ENCODE data around the gene UGT1A7.

UGT1A7 gene

DNA sequence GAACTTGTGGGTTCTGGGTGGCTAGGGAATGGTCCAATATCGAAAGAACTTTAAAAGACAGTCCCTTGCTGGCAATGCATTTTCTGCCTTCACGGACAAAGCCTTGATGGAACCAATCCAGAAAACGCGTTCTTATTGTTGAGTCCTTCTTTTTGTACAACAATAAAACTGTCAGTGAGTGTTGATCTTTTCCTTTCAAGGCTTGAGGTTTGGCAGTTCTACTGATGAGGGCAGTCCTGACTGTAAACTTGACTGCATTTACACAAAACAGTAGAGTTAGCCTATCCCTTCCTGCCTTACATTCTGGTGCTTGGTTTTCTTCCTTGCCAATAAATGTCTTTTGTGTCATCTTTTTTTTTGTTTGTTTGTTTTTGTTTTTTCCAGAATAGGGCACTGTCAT is 2.5 kb upstream of the UGT1A7 start:
- H2AFZ ChIP-seq (ENCODE audit: low read length, unreplicated experiment) = no peak overlapping the region
- H3K27me3 ChIP-seq (ENCODE audit: insufficient read depth, low read length) = peaks cover 29% of the 10 kb centered on the region
- no peaks in the 10 kb centered on the region for H3K4me1 ChIP-seq (ENCODE audit: control insufficient read depth, insufficient read depth, low read length, unreplicated experiment)
- no peak overlapping the region for H3K4me3 ChIP-seq (ENCODE audit: low read depth, low read length)
- H3K27ac ChIP-seq (ENCODE audit: low read depth, low read length) = no peak overlapping the region
- H3K79me2 ChIP-seq (ENCODE audit: control insufficient read depth, insufficient read depth, low read length, unreplicated experiment) = no peaks in the 10 kb centered on the region
- H3K36me3 ChIP-seq (ENCODE audit: insufficient read depth, low read length) = no peaks in the 10 kb centered on the region

DNA sequence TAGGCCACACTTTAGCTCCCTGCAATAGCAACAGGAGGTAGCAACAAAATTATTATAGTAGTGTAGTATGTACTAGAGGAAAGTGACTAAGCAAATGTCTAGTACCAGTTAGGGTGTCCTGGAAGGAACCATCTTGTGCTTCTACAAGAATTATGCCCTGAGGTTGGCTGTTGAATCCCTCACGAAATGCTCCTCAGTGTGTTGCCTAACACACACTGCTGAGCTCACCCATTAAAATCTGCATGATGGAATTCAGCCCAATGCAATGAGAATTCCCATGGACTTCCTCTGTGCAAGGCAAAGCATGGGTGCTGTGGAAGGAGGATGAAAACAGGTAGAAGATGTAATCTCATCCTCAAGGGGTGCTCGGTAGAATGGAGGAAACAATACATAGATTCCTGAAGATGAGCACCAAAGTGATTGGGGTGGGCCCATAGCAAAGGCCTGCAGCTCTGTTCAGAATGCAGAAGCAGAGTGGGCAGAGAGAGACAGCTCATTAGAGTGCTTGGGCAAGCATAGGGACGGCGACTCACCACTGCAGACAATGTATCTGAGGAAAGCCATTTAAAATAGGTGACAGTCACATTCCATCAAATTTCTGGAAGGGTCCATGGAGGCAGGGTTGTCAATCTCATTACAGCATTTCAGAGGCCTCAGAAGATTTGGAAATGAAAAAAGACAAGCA is 1.2 kb upstream of the UGT1A7 start:
- Histone ChIP-seq H3K27ac (ENCODE audit: low read depth, low read length) (no peak overlapping the region), H3K36me3 (ENCODE audit: insufficient read depth, low read length) (no peaks in the 10 kb centered on the region), H3K4me1 (ENCODE audit: control insufficient read depth, insufficient read depth, low read length, unreplicated experiment) (no peaks in the 10 kb centered on the region), H3K27me3 (ENCODE audit: insufficient read depth, low read length) (peaks cover 29% of the 10 kb centered on the region), H3K79me2 (ENCODE audit: control insufficient read depth, insufficient read depth, low read length, unreplicated experiment) (no peaks in the 10 kb centered on the region), H3K4me3 (ENCODE audit: low read depth, low read length) (no peak overlapping the region), H2AFZ (ENCODE audit: low read length, unreplicated experiment) (no peak overlapping the region)

DNA sequence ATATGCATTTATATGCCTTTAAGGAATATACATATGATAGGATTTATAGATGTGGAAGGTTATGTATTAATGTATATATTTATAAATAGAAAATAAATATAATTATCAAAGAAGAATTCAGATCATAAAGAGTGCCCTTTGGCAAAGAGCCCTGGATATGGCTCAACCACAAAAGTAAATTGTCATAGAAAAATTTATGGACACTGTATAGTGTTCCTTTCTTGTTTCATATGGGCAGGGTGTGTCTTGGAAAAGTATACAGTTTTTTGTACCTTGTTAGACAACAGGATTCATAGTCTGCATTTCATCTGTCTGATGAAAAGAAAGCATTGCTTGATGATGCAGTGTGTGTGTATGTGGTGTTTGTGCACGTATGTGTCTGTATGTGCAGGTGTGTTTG is 2.9 kb downstream of the UGT1A7 start:
- no peaks in the 10 kb centered on the region for H3K4me1 ChIP-seq (ENCODE audit: control insufficient read depth, insufficient read depth, low read length, unreplicated experiment)
- H3K4me3 ChIP-seq (ENCODE audit: low read depth, low read length) = no peak overlapping the region
- no peaks in the 10 kb centered on the region for H3K79me2 ChIP-seq (ENCODE audit: control insufficient read depth, insufficient read depth, low read length, unreplicated experiment)
- no peak overlapping the region for H2AFZ ChIP-seq (ENCODE audit: low read length, unreplicated experiment)
- peaks cover 28% of the 10 kb centered on the region for H3K27me3 ChIP-seq (ENCODE audit: insufficient read depth, low read length)
- H3K36me3 ChIP-seq (ENCODE audit: insufficient read depth, low read length) = no peaks in the 10 kb centered on the region
- H3K27ac ChIP-seq (ENCODE audit: low read depth, low read length) = no peak overlapping the region

DNA sequence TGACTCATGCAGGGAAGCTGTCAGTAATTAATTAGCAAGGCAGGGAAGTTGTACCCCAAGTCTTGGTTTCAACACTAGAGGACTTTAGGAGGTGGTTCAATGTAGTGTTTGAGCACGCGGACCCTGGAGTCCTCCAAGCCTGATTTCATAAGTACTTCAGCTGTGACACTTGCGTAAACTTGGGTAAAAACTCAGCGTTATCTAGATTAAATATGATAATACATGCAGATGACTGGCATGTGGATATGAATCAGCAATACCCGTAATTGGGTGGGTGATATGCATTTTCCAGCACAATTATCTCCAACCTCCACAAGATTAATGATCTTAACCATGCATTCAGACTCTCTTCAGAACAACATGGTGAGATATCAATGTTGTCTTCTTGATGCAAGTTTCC is 5.2 kb downstream of the UGT1A7 start:
- Histone ChIP-seq H2AFZ (ENCODE audit: low read length, unreplicated experiment) (no peak overlapping the region), H3K4me1 (ENCODE audit: control insufficient read depth, insufficient read depth, low read length, unreplicated experiment) (no peaks in the 10 kb centered on the region), H3K4me3 (ENCODE audit: low read depth, low read length) (no peak overlapping the region), H3K36me3 (ENCODE audit: insufficient read depth, low read length) (no peaks in the 10 kb centered on the region), H3K27me3 (ENCODE audit: insufficient read depth, low read length) (peaks cover 39% of the 10 kb centered on the region), H3K79me2 (ENCODE audit: control insufficient read depth, insufficient read depth, low read length, unreplicated experiment) (no peaks in the 10 kb centered on the region), H3K27ac (ENCODE audit: low read depth, low read length) (no peak overlapping the region)

DNA sequence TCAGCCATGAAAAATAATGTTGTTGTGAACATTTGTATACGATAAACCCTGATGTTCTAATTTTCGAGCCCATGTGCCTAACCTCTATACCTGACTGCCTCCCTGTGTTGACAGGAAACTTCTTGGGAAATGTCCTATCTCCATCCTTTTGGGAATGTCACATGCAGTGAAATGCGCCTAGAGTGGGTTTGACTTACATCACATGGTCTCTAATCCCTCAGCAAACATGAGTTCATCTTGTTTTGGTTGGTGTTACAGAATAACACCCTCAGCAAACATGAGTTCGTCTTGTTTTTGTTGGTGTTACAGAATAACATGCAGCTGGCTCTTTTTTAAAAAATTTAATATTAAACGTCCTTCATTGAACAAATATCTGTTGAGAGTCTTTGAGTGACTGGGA is 6.6 kb downstream of the UGT1A7 start:
- Histone ChIP-seq H3K79me2 (ENCODE audit: control insufficient read depth, insufficient read depth, low read length, unreplicated experiment) (no peaks in the 10 kb centered on the region), H3K27me3 (ENCODE audit: insufficient read depth, low read length) (peaks cover 36% of the 10 kb centered on the region), H3K36me3 (ENCODE audit: insufficient read depth, low read length) (no peaks in the 10 kb centered on the region), H3K27ac (ENCODE audit: low read depth, low read length) (no peak overlapping the region), H3K4me1 (ENCODE audit: control insufficient read depth, insufficient read depth, low read length, unreplicated experiment) (no peaks in the 10 kb centered on the region), H3K4me3 (ENCODE audit: low read depth, low read length) (no peak overlapping the region), H2AFZ (ENCODE audit: low read length, unreplicated experiment) (no peak overlapping the region)

DNA sequence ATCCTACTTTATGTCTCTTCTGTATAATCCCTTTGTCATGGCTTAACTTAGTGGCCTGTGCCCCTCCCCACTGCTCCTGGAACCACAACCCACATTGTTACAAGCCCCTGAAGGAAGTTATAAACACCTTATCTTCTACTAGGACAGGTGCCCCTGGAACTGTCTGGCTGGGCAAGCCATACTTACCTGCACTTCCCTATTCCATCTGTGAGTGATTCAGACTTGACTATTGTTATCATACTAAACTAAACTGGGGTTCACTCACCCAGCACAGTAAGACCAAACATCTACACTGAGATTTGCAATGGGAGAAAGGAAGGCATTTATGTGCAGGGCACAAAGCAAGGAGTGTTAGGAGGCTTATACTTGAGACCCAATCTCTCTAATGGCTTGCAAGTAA is 7.3 kb downstream of the UGT1A7 start:
- no peak overlapping the region for H3K27ac ChIP-seq (ENCODE audit: low read depth, low read length)

DNA sequence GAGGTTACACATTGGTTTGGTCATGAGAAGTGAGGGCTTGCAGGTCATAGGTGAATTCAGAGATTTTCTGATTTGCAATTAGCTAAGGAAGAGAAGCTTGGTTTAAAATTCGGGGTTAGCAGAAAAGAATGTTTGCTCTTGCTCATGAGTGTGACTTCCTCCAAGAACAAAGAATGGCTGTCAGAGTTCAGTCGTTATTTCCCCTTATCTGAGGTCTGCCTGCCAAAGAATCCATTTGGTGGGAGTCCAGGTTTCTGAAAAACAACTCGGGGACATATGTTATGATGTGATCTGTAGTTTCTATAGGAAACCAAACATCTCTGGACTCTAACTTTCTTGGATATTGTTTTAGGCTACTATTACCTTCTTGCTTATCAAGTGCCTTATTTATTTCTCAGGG is 7.8 kb downstream of the UGT1A7 start:
- Histone ChIP-seq H3K36me3 (ENCODE audit: insufficient read depth, low read length) (no peaks in the 10 kb centered on the region), H3K4me3 (ENCODE audit: low read depth, low read length) (no peak overlapping the region), H3K4me1 (ENCODE audit: control insufficient read depth, insufficient read depth, low read length, unreplicated experiment) (no peaks in the 10 kb centered on the region), H2AFZ (ENCODE audit: low read length, unreplicated experiment) (no peak overlapping the region), H3K79me2 (ENCODE audit: control insufficient read depth, insufficient read depth, low read length, unreplicated experiment) (no peaks in the 10 kb centered on the region), H3K27me3 (ENCODE audit: insufficient read depth, low read length) (peaks cover 32% of the 10 kb centered on the region), H3K27ac (ENCODE audit: low read depth, low read length) (no peak overlapping the region)

More for the DNA sequence above, 7.3 kb downstream of the UGT1A7 start:
- no peak overlapping the region for H3K4me3 ChIP-seq (ENCODE audit: low read depth, low read length)
- H2AFZ ChIP-seq (ENCODE audit: low read length, unreplicated experiment) = no peak overlapping the region
- no peaks in the 10 kb centered on the region for H3K4me1 ChIP-seq (ENCODE audit: control insufficient read depth, insufficient read depth, low read length, unreplicated experiment)
- no peaks in the 10 kb centered on the region for H3K36me3 ChIP-seq (ENCODE audit: insufficient read depth, low read length)
- peaks cover 34% of the 10 kb centered on the region for H3K27me3 ChIP-seq (ENCODE audit: insufficient read depth, low read length)
- H3K79me2 ChIP-seq (ENCODE audit: control insufficient read depth, insufficient read depth, low read length, unreplicated experiment) = no peaks in the 10 kb centered on the region

DNA sequence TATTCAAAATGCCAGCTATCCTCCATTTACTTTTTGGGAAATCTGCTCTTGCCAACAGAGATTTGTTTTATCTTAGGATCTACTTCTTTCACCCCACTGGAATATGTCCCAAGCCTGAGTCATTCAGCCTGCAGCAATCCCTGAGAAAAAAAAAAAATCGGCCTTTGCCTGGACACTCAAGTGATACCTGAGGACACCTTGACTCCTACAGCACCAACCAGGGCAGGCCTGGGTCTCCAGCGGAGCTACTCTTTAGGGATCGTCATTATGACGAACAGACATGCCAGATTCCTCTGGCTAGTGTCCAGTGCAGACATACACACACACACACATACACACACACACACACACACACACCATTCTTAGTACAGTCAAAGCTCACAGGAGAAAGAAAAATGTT is 8.7 kb downstream of the UGT1A7 start:
- Histone ChIP-seq H3K36me3 (ENCODE audit: insufficient read depth, low read length) (no peaks in the 10 kb centered on the region), H3K27ac (ENCODE audit: low read depth, low read length) (no peak overlapping the region), H2AFZ (ENCODE audit: low read length, unreplicated experiment) (no peak overlapping the region), H3K79me2 (ENCODE audit: control insufficient read depth, insufficient read depth, low read length, unreplicated experiment) (no peaks in the 10 kb centered on the region), H3K4me3 (ENCODE audit: low read depth, low read length) (no peak overlapping the region), H3K27me3 (ENCODE audit: insufficient read depth, low read length) (peaks cover 32% of the 10 kb centered on the region), H3K4me1 (ENCODE audit: control insufficient read depth, insufficient read depth, low read length, unreplicated experiment) (no peaks in the 10 kb centered on the region)

DNA sequence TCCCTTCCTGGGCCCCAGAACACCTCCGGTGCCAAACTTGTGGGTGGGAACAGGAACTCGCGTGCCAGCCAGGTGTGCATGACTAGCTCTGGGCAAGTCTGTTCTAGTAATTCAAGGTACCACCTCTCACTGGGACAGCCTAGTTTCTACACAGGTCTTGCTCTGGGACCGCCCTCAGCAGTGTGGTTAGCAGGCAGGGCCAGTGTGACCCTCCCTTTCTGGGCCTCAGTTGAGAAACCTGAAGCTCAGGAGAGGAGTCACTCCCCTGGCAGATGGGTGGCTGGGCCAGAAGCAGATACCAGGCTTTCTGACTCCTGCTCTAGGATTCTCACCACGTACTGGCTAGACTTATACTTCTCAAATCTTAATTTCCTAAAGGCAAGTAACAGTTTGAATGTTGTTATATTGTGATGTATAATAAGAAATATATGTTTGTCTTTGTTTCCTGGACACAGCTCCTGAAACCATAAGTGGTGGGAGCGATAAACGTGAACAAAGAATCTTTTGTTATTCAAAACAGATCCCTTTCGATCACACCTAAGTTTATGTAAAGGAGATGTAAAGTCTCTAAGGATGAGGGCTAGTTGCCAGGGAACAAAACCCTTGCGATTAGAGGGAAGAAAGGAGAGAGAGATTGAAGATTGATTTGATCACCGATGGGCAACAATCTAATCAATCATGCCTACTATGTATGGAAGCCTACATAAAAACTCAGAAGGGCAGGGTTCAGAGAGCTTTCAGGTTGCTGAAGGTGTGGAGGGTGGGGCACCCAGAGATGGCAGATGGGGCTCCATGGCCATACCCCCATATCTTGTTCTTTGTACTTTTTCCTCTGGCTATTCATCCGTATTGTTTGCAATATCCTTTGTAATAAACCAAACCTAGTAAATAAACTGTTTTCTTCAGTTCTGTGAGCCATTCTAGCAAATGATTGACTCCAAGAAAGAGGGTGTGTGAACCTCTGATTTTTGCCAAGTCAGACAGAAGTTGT is 10.0 kb downstream of the UGT1A7 start:
- H3K27me3 ChIP-seq (ENCODE audit: insufficient read depth, low read length) = peaks cover 32% of the 10 kb centered on the region
- no peak overlapping the region for H3K27ac ChIP-seq (ENCODE audit: low read depth, low read length)
- H2AFZ ChIP-seq (ENCODE audit: low read length, unreplicated experiment) = no peak overlapping the region
- H3K36me3 ChIP-seq (ENCODE audit: insufficient read depth, low read length) = no peaks in the 10 kb centered on the region
- no peaks in the 10 kb centered on the region for H3K4me1 ChIP-seq (ENCODE audit: control insufficient read depth, insufficient read depth, low read length, unreplicated experiment)
- no peaks in the 10 kb centered on the region for H3K79me2 ChIP-seq (ENCODE audit: control insufficient read depth, insufficient read depth, low read length, unreplicated experiment)
- no peak overlapping the region for H3K4me3 ChIP-seq (ENCODE audit: low read depth, low read length)

DNA sequence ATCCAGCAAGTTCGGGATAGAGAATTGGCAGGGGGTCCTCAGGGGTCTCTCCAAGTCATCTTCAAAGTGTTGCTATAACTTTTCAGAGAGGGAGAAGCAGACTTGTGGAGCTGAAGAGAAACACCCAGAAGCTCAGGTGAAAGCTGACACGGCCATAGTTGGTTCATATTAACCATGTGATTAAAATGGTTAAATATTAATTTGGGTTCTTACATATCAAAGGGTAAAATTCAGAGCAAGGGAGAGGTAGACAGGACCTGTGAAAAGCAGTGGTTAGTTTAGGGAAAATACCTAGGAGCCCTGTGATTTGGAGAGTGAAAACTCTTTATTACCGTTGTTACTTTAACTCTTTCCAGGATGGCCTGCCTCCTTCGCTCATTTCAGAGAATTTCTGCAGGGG is 10.9 kb downstream of the UGT1A7 start, which contains the start of gene UGT1A6:
TSS of gene UGT1A6 (plus strand) at position 243 of the 400 bp plus-strand sequence. CDS start at position 358, 115 bp downstream.
- Histone ChIP-seq H3K4me1 (ENCODE audit: control insufficient read depth, insufficient read depth, low read length, unreplicated experiment) (no peaks in the 10 kb centered on the region), H3K4me3 (ENCODE audit: low read depth, low read length) (no peak within 1 kb of the TSS), H3K36me3 (ENCODE audit: insufficient read depth, low read length) (no peaks in the 10 kb centered on the region), H3K79me2 (ENCODE audit: control insufficient read depth, insufficient read depth, low read length, unreplicated experiment) (no peaks in the 10 kb centered on the region), H3K27me3 (ENCODE audit: insufficient read depth, low read length) (peaks cover 32% of the 10 kb centered on the region), H3K27ac (ENCODE audit: low read depth, low read length) (no peak within 1 kb of the TSS), H2AFZ (ENCODE audit: low read length, unreplicated experiment) (no peak within 1 kb of the TSS)

All from ACC112 (cell line).